DMS 273 treated with DMSO at 0.1 percent for 48 hours (cell line): ENCODE measurements around the gene CGB3.
"Not testable (repeated sequence)": the region's sequence is repeated elsewhere in the genome, so short reads cannot be mapped to it uniquely, and the experiment has no call there.

Source experiments
- DNase-seq: peaks from one replicate; lab custom pipeline; 2025; lab: John Stamatoyannopoulos, UW

Gene CGB3

DNA sequence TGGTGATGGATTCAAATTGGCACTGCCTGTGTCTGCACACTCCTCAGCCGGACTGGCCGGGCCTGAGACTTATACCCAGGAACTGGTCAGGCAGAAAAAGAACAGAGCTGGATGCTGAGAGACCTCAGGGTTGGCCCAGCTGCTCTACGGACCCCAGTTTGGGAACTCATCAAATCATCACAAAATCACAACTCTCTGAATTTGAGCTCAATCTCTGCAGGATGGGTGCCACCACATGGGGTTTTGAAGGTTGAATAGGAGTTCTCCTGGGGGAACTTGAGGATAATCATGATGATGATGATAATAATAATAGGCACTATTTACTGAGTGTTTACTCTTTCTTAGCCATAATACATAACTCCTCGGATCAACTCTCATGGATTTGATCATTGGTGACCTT is 18.5 kb upstream of the CGB3 start:
- not testable (repeated sequence) for DNase-seq

GRCh38 chr19:49042177-49042576 is 18.0 kb upstream of the CGB3 start:
- DNase-seq: no peak

- not testable (repeated sequence) for DNase-seq
Observed at GRCh38 chr19:49039736-49040135, 15.6 kb upstream of the CGB3 start.

- DNase-seq: not testable (repeated sequence)
Observed at GRCh38 chr19:49038557-49039276, 14.6 kb upstream of the CGB3 start.

DNA sequence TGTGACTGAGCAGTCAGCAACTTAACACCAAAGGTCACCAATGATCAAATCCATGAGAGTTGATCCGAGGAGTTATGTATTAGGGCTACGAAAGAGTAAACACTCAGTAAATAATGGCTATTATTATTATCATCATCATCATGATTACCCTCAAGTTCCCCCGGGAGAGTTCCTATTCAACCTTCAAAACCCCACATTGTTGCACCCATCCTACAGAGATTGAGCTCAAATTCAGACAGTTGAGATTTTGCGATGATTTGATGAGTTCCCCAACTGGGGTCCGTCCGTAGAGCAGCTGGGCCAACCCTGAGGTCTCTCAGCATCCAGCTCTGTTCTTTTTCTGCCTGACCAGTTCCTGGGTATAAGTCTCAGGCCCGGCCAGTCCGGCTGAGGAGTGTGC is 14.0 kb upstream of the CGB3 start:
- DNase-seq: not testable (repeated sequence)

DNA sequence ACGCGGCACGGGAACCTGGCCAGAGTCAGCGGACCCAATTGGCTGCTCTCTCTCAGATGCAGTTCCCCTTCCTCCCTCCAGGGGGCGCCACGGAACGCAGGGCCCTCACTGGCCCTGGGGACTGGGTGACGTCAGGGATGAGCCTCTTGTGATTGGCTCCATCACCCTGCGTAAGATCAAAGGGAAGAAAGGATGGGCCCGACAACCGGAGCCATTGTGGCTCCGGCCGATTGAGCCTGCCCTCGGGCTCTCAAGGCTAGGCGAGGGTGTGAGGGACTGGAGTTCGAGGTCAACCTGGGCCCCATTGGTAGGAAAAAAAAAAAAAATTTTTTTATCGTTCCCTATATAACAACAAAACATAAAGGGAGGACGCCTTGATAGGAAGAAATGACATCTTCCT is 12.7 kb upstream of the CGB3 start, which contains the start of gene CGB1:
CGB1 (minus strand) TSS at position 81 of the 400 bp plus-strand sequence. CDS start 184 bp downstream, outside the sequence.
- not testable (repeated sequence) for DNase-seq

- DNase-seq: peak; percentile 9
Observed at GRCh38 chr19:49031642-49032301, 7.6 kb upstream of the CGB3 start, which contains the start of gene CGB2. TSS of gene CGB2 (plus strand) at chr19:49031890. CDS start at chr19:49032096, 206 bp downstream.

DNA sequence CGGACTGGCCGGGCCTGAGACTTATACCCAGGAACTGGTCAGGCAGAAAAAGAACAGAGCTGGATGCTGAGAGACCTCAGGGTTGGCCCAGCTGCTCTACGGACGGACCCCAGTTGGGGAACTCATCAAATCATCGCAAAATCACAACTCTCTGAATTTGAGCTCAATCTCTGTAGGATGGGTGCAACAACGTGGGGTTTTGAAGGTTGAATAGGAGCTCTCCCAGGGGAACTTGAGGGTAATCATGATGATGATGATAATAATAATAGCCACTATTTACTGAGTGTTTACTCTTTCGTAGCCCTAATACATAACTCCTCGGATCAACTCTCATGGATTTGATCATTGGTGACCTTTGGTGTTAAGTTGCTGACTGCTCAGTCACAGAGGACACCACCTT is 6.2 kb upstream of the CGB3 start:
- DNase-seq: not testable (repeated sequence)

GRCh38 chr19:49029749-49030148 is 5.6 kb upstream of the CGB3 start:
- not testable (repeated sequence) for DNase-seq

- DNase-seq: not testable (repeated sequence)
Observed at GRCh38 chr19:49028686-49029085, 4.6 kb upstream of the CGB3 start.

DNA sequence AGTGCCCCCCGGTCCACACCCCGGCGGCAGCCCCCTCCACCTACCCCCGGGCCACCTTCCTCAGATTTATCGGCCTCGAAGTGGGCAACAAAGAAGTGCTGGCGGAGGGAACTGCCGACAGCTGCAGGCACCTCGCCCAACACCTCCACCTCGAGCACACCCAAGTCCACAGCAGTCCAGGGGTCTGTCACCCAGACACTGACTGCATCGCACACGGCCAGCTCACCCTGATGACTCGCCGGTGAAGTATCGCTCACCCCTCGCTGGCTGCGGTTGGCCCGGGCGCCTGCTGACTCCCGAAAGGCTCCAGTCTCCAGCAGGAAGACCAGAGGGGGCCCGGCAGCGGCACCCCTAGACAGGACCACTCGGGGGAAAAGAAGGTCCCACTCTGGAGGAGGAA is 1.5 kb upstream of the CGB3 start:
- not testable (repeated sequence) for DNase-seq

DNA sequence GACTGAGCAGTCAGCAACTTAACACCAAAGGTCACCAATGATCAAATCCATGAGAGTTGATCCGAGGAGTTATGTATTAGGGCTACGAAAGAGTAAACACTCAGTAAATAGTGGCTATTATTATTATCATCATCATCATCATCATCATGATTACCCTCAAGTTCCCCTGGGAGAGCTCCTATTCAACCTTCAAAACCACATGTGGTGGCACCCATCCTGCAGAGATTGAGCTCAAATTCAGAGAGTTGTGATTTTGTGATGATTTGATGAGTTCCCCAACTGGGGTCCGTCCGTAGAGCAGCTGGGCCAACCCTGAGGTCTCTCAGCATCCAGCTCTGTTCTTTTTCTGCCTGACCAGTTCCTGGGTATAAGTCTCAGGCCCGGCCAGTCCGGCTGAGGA is 955 bp upstream of the CGB3 start:
- not testable (repeated sequence) for DNase-seq

DNA sequence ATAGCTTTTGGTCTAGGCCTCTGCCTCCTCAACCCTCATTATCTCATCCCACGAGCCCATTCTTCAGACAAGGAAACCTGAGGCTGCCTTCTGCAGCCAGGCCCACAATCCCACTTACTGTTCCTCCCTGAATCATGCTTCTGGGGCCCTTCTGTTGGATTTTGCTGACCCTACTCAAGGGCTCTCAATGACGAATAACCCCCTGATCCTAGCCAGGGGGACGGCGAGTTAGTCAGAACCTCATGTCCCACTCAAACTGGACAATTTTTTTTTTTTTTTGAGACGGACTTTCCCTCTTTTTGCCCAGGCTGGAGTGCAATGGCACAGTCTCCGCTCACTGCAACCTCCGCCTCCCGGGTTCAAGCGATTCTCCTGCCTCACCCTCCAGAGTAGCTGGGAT is 2.0 kb downstream of the CGB3 start:
- DNase-seq: no peak

- DNase-seq: no peak
Observed at GRCh38 chr19:49020931-49021895, 2.9 kb downstream of the CGB3 start.

- DNase-seq: no peak
Observed at GRCh38 chr19:49020342-49020741, 3.8 kb downstream of the CGB3 start.

DNA sequence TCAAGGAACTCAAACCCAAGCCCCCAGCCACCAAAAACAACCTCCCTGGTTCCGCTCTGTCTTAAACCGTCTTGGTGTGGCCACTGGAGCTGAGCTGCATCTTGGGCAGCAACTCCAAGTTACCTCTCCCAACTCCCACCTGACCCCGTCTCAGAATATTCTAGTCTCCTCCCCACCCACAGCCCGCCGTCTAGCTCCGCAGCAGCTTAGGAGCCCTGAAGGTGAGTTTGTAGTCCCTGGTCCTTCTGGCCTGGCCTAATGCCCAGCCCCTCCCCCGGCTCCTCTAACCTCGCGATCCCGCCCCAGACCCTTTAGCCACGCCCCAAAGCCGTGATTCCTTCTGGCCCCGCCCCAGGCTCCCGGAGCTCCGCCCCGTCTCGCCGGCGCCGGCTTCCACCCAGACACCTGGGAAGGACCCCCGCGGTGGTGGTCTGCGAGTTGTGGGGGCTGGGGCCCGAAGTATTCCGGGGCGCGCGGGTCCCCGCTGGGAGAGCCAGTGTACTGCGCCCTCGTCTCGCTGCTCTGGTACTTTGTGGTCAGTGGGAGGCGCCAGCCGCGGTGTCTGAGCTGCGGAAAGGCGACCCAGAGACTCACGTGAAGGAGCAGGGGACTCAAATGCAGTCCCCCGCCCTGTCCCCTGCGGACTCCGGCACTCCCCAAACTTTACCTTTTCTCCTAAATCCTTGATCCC is 4.7 kb downstream of the CGB3 start:
- DNase-seq: no peak

- DNase-seq: not testable (repeated sequence)
Observed at GRCh38 chr19:49018388-49019241, 5.5 kb downstream of the CGB3 start.

DNA sequence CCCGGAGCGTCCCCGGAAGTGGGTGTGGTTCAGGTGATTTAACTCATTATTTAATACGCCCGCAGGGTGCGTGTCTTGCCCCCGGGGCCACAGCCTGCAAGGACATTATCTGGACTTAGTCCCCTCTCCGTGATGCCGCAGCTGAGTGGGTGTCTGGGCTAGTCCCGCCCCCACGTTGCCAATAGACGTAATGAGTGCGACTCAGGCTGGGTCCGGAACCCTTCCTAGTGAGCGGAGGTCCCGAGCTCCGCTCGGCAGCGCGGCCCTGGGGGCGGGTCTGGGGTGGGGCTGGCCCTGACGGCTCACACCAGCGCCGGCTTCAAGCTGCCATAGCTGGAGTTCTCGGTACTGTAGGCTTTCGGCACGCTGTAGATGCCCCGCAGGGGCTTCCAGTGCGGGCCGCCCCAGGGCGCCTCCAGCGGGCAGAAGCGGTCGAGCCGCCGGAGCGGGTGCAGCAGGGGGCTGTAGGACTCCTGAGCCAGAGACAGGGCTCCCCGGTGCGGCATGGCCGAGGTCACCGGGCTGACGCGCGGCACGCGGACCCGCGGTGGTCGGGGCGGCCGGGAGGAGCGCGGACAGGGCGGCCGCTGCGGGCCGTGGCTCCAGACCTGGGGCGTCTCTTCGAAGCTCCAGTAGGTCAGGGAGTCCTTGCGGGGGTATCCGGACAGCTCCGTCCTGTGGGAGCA is 6.3 kb downstream of the CGB3 start:
- DNase-seq: peak; percentile 17

GRCh38 chr19:49017041-49017665 is 7.0 kb downstream of the CGB3 start, which contains the start of gene LHB:
TSS of gene LHB (minus strand) at chr19:49017091. CDS start at chr19:49017081, 10 bp downstream.
- DNase-seq: no peak
